Esophagus (tissue), 2 donors: ENCODE data around the gene CHERP. TPM values are rescaled to one million over a fixed set of nuclear protein-coding genes. Genes with fewer than 3 reads are reported as not detected.
"Not testable (repeated sequence)": the region's sequence is repeated elsewhere in the genome, so short reads cannot be mapped to it uniquely, and the experiment has no call there.

Source experiments
- H3K27ac ChIP-seq, 2 donors: one replicate each; pipeline ENCODE4 v1.5.1; 2013; ENCODE audit warnings: low read depth in 2 of 2, mild to moderate bottlenecking in 2 of 2, inconsistent platforms in 1 of 2, low read length in 1 of 2, moderate library complexity in 1 of 2
- H3K27me3 ChIP-seq, 2 donors: one replicate each; pipeline ENCODE4 v1.6.1; 2013; ENCODE audit warnings: low read length in 2 of 2, control low read depth in 1 of 2, mild to moderate bottlenecking in 1 of 2; ENCODE audit not compliant: insufficient read depth in 2 of 2, control insufficient read depth in 1 of 2
- H3K36me3 ChIP-seq, 2 donors: one replicate each; pipeline ENCODE4 v1.6.1; 2013; ENCODE audit warnings: low read length in 1 of 2; ENCODE audit not compliant: control insufficient read depth in 2 of 2, insufficient read depth in 2 of 2
- H3K4me1 ChIP-seq, 2 donors: one replicate each; pipeline ENCODE4 v1.6.1; 2013; ENCODE audit warnings: low read length in 1 of 2; ENCODE audit not compliant: control insufficient read depth in 2 of 2, insufficient read depth in 2 of 2
- H3K4me3 ChIP-seq, 2 donors: one replicate each; pipeline ENCODE4 v1.5.1; 2013; ENCODE audit warnings: low read length in 2 of 2, mild to moderate bottlenecking in 2 of 2, low read depth in 1 of 2, moderate library complexity in 1 of 2
- H3K9me3 ChIP-seq, 2 donors: one replicate each; pipeline ENCODE4 v1.6.1; 2013; ENCODE audit warnings: mild to moderate bottlenecking in 2 of 2, low read depth in 1 of 2, low read length in 1 of 2, moderate library complexity in 1 of 2; ENCODE audit not compliant: control insufficient read depth in 2 of 2, insufficient read depth in 1 of 2
- WGBS, 2 donors: extraction: QIAGEN DNeasy Blood & Tissue Kit; methylation state at CpG; one replicate each; pipeline ENCODE4 v1.1.7; 2013; 5-methylcytosine and 5-hydroxymethylcytosine counted together
- polyA plus RNA-seq, 2 donors: library from polyadenylated mRNA; stranded (reverse); fragments of 200-250 nt; gene quantifications; one replicate each; pipeline ENCODE4 v1.2.3, GENCODE V29; 2013
- donor health status: healthy with polysubstance abuse.
- donor health status: Bipolar disorder and iron deficiency.

The CHERP gene
- polyA plus RNA-seq, 2 donors: 15.2 to 20.1 TPM

- Histone ChIP-seq H3K4me3 (no peak overlapping the region), H3K9me3 (no peaks in the 10 kb centered on the region), H3K4me1 (peaks cover 0 to 11% of the 10 kb centered on the region in 2 donors), H3K27ac (no peak overlapping the region), H3K27me3 (no peaks in the 10 kb centered on the region), H3K36me3 (peaks cover 2 to 21% of the 10 kb centered on the region in 2 donors)
- WGBS, 2 donors: 72 to 85% methylated on average over 17 of the region's 17 CpGs
Measured at GRCh38 chr19:16569609-16570320, 27.5 kb upstream of the CHERP start.

GRCh38 chr19:16566702-16567101, 24.5 kb upstream of the CHERP start:
- Histone ChIP-seq H3K4me3 (no peak overlapping the region), H3K36me3 (peaks cover 9 to 30% of the 10 kb centered on the region in 2 donors), H3K27me3 (no peaks in the 10 kb centered on the region), H3K27ac (peak overlapping the region; percentile 33 to 57), H3K9me3 (no peaks in the 10 kb centered on the region), H3K4me1 (peaks cover 0 to 11% of the 10 kb centered on the region in 2 donors)
- 91 to 96% methylated on average over 5 of the region's 5 CpGs for whole genome bisulfite sequencing, 2 donors

DNA sequence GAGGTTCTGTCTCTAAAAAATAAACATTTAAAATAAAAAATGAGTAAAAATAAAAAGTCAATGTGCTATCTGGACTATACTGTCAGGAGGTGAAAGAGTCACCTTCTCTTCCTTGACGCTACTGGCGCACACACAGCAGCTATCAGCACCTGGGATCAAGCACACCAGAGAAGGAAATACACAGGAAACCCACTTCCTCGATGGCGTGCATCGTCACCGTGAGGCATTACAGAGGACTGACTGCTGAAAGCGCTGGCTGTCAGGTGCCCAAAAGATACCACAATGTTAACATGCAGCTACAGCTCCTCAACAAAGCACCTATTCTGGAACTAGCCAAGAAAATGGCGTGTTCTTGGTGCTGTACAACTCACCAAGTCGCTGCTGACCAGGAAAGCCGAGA, 23.9 kb upstream of the CHERP start:
- Histone ChIP-seq H3K36me3 (peaks cover 12 to 34% of the 10 kb centered on the region in 2 donors), H3K4me3 (no peak overlapping the region), H3K27me3 (no peaks in the 10 kb centered on the region), H3K9me3 (no peaks in the 10 kb centered on the region), H3K27ac (peak overlapping the region; percentile 33 to 57), H3K4me1 (peaks cover 0 to 6% of the 10 kb centered on the region in 2 donors)
- WGBS, 2 donors: 61 to 78% methylated on average over 10 of the region's 10 CpGs

- Histone ChIP-seq H3K4me3 (no peak overlapping the region), H3K9me3 (no peaks in the 10 kb centered on the region), H3K27me3 (no peaks in the 10 kb centered on the region), H3K27ac (no peak overlapping the region), H3K36me3 (peaks cover 12 to 39% of the 10 kb centered on the region in 2 donors), H3K4me1 (peaks cover 0 to 3% of the 10 kb centered on the region in 2 donors)
- WGBS, 2 donors: 67 to 73% methylated on average over 7 of the region's 7 CpGs
Measured at GRCh38 chr19:16564842-16565241, 22.6 kb upstream of the CHERP start.

GRCh38 chr19:16562608-16563025, 20.4 kb upstream of the CHERP start:
- Histone ChIP-seq H3K4me3 (no peak overlapping the region), H3K9me3 (no peaks in the 10 kb centered on the region), H3K36me3 (peaks cover 12 to 31% of the 10 kb centered on the region in 2 donors), H3K27me3 (no peaks in the 10 kb centered on the region), H3K27ac (no peak overlapping the region), H3K4me1 (peaks cover 0 to 3% of the 10 kb centered on the region in 2 donors)
- 94 to 95% methylated on average over 6 of the region's 6 CpGs for WGBS, 2 donors

GRCh38 chr19:16561382-16561781, 19.1 kb upstream of the CHERP start:
- Histone ChIP-seq H3K4me1 (peaks cover 0 to 3% of the 10 kb centered on the region in 2 donors), H3K36me3 (peaks cover 12 to 29% of the 10 kb centered on the region in 2 donors)

DNA sequence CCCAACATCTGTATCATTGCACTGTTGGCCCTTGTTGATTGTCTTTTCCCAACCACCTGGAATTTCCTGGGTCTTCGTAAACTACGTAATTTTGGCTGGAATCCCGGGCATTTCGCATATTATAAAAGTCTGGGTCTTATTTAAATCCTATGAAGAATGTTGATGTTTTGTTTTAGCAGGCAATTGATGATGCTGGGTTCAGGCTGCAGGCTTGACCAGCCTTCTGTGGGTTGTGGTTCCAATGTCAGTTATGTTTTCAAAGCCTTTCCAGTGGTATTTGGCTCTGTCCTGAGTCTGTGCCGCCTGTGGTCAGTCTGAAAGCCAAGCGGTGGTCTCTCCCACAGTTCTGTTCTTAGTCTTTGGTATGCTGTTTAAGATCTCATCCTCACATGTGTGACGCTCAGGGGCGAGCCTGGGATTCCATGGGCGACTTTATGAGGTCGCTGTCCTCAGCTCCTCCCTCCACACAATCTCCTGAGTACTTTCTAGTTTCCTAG, 17.6 kb upstream of the CHERP start:
- WGBS, 2 donors: 91% methylated on average over 10 of the region's 10 CpGs
- no peak overlapping the region for H3K27ac ChIP-seq
- no peaks in the 10 kb centered on the region for H3K9me3 ChIP-seq
- no peaks in the 10 kb centered on the region for H3K4me1 ChIP-seq
- no peaks in the 10 kb centered on the region for H3K27me3 ChIP-seq
- peaks cover 15 to 30% of the 10 kb centered on the region in 2 donors for H3K36me3 ChIP-seq
- no peak overlapping the region for H3K4me3 ChIP-seq

More at GRCh38 chr19:16561382-16561781, 19.1 kb upstream of the CHERP start:
- no peak overlapping the region for H3K4me3 ChIP-seq
- 83 to 90% methylated on average over 8 of the region's 8 CpGs for WGBS, 2 donors
- no peaks in the 10 kb centered on the region for H3K27me3 ChIP-seq
- H3K27ac ChIP-seq: no peak overlapping the region
- no peaks in the 10 kb centered on the region for H3K9me3 ChIP-seq

DNA sequence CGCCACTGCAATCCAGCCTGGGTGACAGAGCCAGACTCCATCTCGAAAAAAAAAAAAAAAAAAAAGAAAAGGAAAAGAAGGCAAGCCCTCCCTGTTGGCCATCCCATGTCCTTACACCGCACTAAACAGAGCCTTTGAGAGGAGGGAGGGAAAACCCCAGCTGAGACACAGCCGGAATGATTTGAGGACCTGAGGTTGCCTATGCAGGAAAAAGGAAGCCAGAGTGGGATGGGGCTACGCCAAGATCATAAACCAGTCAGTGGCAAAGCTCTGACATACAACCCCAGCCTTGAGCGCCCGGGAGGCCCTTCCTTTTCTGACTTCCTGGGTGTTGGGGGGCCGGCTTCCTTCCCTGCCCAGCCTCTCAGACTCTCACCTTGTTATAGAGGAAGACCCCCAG, 12.5 kb upstream of the CHERP start:
- H3K4me1 ChIP-seq: no peaks in the 10 kb centered on the region
- H3K9me3 ChIP-seq: no peaks in the 10 kb centered on the region
- H3K27ac ChIP-seq: no peak overlapping the region
- H3K36me3 ChIP-seq: peaks cover 14 to 27% of the 10 kb centered on the region in 2 donors
- no peak overlapping the region for H3K4me3 ChIP-seq
- WGBS, 2 donors: 87 to 89% methylated on average over 8 of the region's 8 CpGs
- H3K27me3 ChIP-seq: no peaks in the 10 kb centered on the region

- not testable (repeated sequence) for H3K9me3 ChIP-seq, H3K4me3 ChIP-seq, H3K27ac ChIP-seq, H3K4me1 ChIP-seq, H3K27me3 ChIP-seq
- H3K36me3 ChIP-seq: peaks cover 14 to 27% of the 10 kb centered on the region in 2 donors
- 93 to 95% methylated on average over 6 of the region's 6 CpGs for WGBS, 2 donors
Measured at GRCh38 chr19:16551902-16552301, 9.7 kb upstream of the CHERP start.

GRCh38 chr19:16548956-16549355, 6.7 kb upstream of the CHERP start:
- no peaks in the 10 kb centered on the region for H3K9me3 ChIP-seq
- H3K4me3 ChIP-seq: no peak overlapping the region
- peaks cover 9 to 17% of the 10 kb centered on the region in 2 donors for H3K36me3 ChIP-seq
- no peak overlapping the region for H3K27ac ChIP-seq
- H3K4me1 ChIP-seq: no peaks in the 10 kb centered on the region
- H3K27me3 ChIP-seq: no peaks in the 10 kb centered on the region
- WGBS, 2 donors: 86% methylated on average over 4 of the region's 4 CpGs
